Stimulated activated CD4-positive, alpha-beta T cell treated with anti-CD3 and anti-CD28 coated beads, Interleukin-15, amount 100 ng/mL, for 24 hours (primary cell): ENCODE measurements around the gene SFT2D1.

Experiments
- DNase-seq: peaks from one replicate; pipeline ENCODE4 v3.0.0-alpha.2; 2020

SFT2D1 gene

DNA sequence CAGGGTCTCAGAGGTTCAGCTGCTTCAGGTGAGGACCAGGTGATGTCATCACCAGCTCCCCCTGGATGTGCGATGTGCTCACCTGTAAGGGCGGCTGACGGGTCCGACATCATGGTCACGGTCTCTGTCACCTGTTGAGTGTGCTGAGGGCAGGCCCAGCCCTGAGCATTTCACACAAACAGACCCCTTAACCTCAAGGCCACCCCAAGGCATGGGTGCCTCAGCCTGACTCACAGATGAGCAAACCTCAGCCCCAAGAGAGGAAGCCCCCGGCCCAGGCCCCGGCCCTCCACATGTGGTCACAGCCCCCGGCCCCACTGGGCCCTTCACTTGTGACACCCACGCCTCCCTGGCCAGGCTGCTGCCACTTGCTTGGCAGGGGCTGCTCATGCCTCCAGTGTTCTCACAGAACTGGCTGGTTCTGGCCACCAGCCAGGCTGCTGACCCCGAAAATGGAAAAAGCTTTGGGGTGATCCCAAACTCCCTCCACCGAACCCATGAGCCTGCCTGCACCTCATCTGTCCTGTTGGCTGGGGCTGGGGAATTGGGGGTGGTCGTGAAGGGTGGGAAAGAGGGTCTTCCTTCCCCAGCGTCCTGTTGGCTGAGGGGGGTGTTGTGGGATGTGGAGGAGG, 67.5 kb downstream of the SFT2D1 start:
- no peak for DNase-seq

DNA sequence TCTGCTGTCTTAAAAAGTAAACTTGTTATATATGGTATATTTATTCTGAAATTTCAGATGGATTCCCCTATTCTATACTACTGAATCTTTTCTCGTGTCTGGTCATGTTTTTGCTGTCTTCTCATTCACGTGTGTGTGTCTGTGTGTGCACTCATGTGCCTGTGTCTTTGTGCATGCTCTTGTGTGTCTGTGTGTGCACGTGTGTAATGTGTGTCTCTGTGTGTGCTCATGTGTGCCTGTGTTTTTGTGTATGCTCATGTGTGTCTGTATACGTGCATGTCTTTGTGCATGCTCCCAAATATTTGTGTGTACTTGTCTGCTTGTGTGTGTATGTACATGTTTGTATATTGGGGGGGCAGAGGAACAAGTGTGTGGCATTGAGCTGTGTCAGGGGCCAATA, 68.2 kb downstream of the SFT2D1 start:
- no peak for DNase-seq

DNA sequence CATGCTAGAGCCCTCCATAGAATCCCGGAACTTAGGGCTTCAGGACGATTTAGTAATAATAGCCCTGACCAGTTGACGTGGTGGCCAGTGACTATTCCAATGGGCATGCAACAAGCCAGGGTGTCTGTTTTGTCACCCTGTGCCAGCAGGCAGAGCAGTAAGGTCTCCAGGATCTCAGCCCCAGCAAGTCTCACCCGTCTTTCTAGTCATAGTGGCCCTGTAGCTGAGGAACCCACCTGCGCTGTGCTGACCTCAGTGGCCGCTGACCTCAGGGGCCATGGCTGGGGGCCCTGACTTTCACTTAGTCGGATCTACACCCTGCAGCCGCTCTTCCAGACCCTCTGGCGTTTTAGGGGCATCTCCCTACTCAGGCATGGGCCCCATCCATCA, 71.0 kb downstream of the SFT2D1 start:
- no peak for DNase-seq

DNA sequence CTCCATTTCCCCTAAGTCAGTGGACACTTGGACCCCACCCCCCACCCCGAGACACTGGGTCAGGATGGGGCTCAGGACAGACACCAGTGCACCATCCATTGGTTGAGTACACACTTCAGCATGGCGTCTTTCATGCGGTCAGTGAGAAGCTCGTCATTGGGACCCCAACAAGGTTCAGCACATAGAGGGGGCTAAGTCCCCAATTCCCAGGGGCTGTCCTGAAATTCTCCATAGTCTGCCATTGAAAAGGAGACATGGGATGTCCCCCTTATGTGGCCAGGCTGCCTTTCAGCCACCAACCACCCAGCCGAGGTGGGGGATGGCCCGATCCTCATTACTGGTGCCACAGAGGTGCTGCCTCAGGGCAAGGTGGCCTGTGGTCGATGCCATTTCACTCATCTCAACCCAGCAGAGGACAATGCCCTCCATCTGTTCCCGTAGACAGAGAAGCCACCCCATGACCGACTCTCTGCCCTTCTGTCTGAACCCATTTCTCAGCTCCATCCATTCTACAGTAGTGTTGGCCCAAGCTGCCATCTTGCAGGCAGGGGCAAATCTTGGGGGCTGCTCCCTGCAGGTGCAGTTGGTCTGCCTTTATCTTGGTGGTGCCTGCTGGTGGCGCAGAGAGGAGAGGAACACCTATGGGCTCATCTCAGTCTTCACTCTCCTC, 71.5 kb downstream of the SFT2D1 start:
- DNase-seq = no peak
